IMR-90 (cell line): ENCODE results near the gene SPZ1. TPM values are rescaled to one million over a fixed set of nuclear protein-coding genes. Genes with fewer than 3 reads are reported as not detected.

Experiments
- ATAC-seq: fragments of 200-7000 bp; cut with Tn5 transposase; 2 replicates; pipeline ENCODE4 v1.9.1; 2020; ENCODE audit warnings: low read depth, mild to moderate bottlenecking, moderate library complexity
- BruUV-seq: library from RNA; stranded (reverse); fragments of 400-500 nt; replicated peaks from 2 replicates; lab custom pipeline; 2021; lab: Mats Ljungman, UMichigan
- CTCF ChIA-PET: fragments of 300-600 bp; formaldehyde crosslinking; extraction: SDS; loops from one replicate; lab custom pipeline; 2021; ENCODE audit warnings: antibody characterized with exemption; lab: Yijun Ruan, JAX
- POLR2A ChIA-PET: fragments of 300-600 bp; sonication (Branson Sonifier 250); formaldehyde crosslinking; loops from one replicate; lab custom pipeline; 2022; ENCODE audit warnings: antibody characterized with exemption; ENCODE audit not compliant: unreplicated experiment; lab: Charles Lee
- DNase-seq: peaks from one replicate; pipeline ENCODE4 v3.0.0; 2013
- H2AFZ ChIP-seq: replicated peaks from 2 replicates; pipeline ENCODE3; 2013; ENCODE audit warnings: low read length, mild to moderate bottlenecking; ENCODE audit not compliant: poor library complexity
- H2AK5ac ChIP-seq: 2 replicates; pipeline ENCODE4 v1.6.1; 2013; ENCODE audit warnings: low read depth, low read length, inconsistent platforms
- H2AK9ac ChIP-seq: replicated peaks from 2 replicates; pipeline ENCODE3; 2013; ENCODE audit warnings: mild to moderate bottlenecking, low read depth, low read length, moderate library complexity; ENCODE audit not compliant: poor library complexity
- H2BK120ac ChIP-seq: 2 replicates; pipeline ENCODE4 v1.6.1; 2013; ENCODE audit warnings: low read depth, low read length, inconsistent platforms
- H2BK15ac ChIP-seq: 3 replicates; pipeline ENCODE4 v1.6.1; 2013; ENCODE audit warnings: low read depth, low read length, inconsistent platforms
- H2BK20ac ChIP-seq: 2 replicates; pipeline ENCODE4 v1.6.1; 2013; ENCODE audit warnings: low read depth, mild to moderate bottlenecking, inconsistent platforms, low read length, moderate library complexity
- H2BK5ac ChIP-seq: 2 replicates; pipeline ENCODE4 v1.6.1; 2013; ENCODE audit warnings: mild to moderate bottlenecking, low read depth, low read length, inconsistent platforms; ENCODE audit not compliant: poor library complexity, severe bottlenecking
- H3K14ac ChIP-seq: replicated peaks from 2 replicates; pipeline ENCODE4 v1.6.1; 2013; ENCODE audit warnings: low read depth, low read length, inconsistent platforms
- H3K18ac ChIP-seq: 2 replicates; pipeline ENCODE4 v1.6.1; 2013; ENCODE audit warnings: low read depth, low read length, control low read depth
- H3K23ac ChIP-seq: 2 replicates; pipeline ENCODE4 v1.6.1; 2013; ENCODE audit warnings: low read depth, low read length, inconsistent platforms
- H3K27ac ChIP-seq: 2 replicates; pipeline ENCODE4 v1.5.1; 2013; ENCODE audit warnings: mild to moderate bottlenecking, control low read depth, low read length; ENCODE audit not compliant: insufficient read depth
- H3K27me3 ChIP-seq: 2 replicates; pipeline ENCODE4 v1.6.1; 2013; ENCODE audit warnings: low read length; ENCODE audit not compliant: control insufficient read depth, insufficient read depth
- H3K36me3 ChIP-seq: 2 replicates; pipeline ENCODE4 v1.6.1; 2013; ENCODE audit warnings: low read length, mixed read lengths; ENCODE audit not compliant: control insufficient read depth, insufficient read depth
- H3K4ac ChIP-seq: 2 replicates; pipeline ENCODE4 v1.6.1; 2013; ENCODE audit warnings: low read depth, low read length, inconsistent platforms
- H3K4me1 ChIP-seq: 2 replicates; pipeline ENCODE4 v1.6.1; 2013; ENCODE audit warnings: low read length, mixed read lengths; ENCODE audit not compliant: control insufficient read depth, insufficient read depth
- H3K4me2 ChIP-seq: 2 replicates; pipeline ENCODE4 v1.6.1; 2013; ENCODE audit warnings: low read depth, mild to moderate bottlenecking, control low read depth, low read length, moderate library complexity
- H3K4me3 ChIP-seq: 2 replicates; pipeline ENCODE4 v1.5.1; 2013; ENCODE audit warnings: low read depth, mild to moderate bottlenecking, control low read depth, low read length, moderate library complexity; ENCODE audit not compliant: insufficient read depth
- H3K56ac ChIP-seq: 2 replicates; pipeline ENCODE4 v1.6.1; 2013; ENCODE audit warnings: low read length, inconsistent platforms; ENCODE audit not compliant: insufficient read depth; ENCODE audit errors: extremely low read depth
- H3K79me1 ChIP-seq, 2 experiments: 2 replicates each; pipeline ENCODE4 v1.6.1; 2013; ENCODE audit warnings: low read length in 2 of 2, inconsistent platforms in 1 of 2, low read depth in 1 of 2
- H3K9ac ChIP-seq: 2 replicates; pipeline ENCODE4 v1.6.1; 2013; ENCODE audit warnings: low read depth, low read length, control low read depth
- H3K9me1 ChIP-seq: 2 replicates; pipeline ENCODE4 v1.6.1; 2013; ENCODE audit warnings: low read length, inconsistent platforms; ENCODE audit not compliant: insufficient read depth
- H3K9me3 ChIP-seq: 2 replicates; pipeline ENCODE4 v1.6.1; 2013; ENCODE audit warnings: low read length; ENCODE audit not compliant: control insufficient read depth, insufficient read depth
- H4K20me1 ChIP-seq: 2 replicates; pipeline ENCODE4 v1.6.1; 2013; ENCODE audit warnings: low read length, inconsistent platforms; ENCODE audit not compliant: insufficient read depth
- H4K5ac ChIP-seq: 2 replicates; pipeline ENCODE4 v1.6.1; 2013; ENCODE audit warnings: mild to moderate bottlenecking, low read depth, low read length, control low read depth
- H4K8ac ChIP-seq, 2 experiments: 2 replicates each; pipeline ENCODE4 v1.6.1; 2013; ENCODE audit warnings: low read depth in 2 of 2, low read length in 2 of 2, control low read depth in 1 of 2, inconsistent platforms in 1 of 2
- H4K91ac ChIP-seq: 2 replicates; pipeline ENCODE4 v1.6.1; 2013; ENCODE audit warnings: low read depth, low read length, inconsistent platforms; ENCODE audit not compliant: insufficient read depth
- BHLHE40 ChIP-seq: fragments of 150-350 bp; IDR thresholded peaks from 2 replicates; pipeline ENCODE4 v1.6.1; 2016; ENCODE audit warnings: mild to moderate bottlenecking, low read depth, low read length
- CEBPB ChIP-seq: IDR thresholded peaks from 2 replicates; pipeline ENCODE4 v1.6.1; 2012; ENCODE audit warnings: low read depth, low read length, improper control_type of control experiment
- CHD1 ChIP-seq: IDR thresholded peaks from 2 replicates; pipeline ENCODE4 v1.6.1; 2012; ENCODE audit warnings: low read depth, low read length, improper control_type of control experiment
- CTCF ChIP-seq: conservative IDR thresholded peaks from 2 replicates; pipeline ENCODE4 v1.5.1; 2012; ENCODE audit warnings: mild to moderate bottlenecking, low read depth, low read length, improper control_type of control experiment
- ELK1 ChIP-seq: fragments of 150-350 bp; IDR thresholded peaks from 2 replicates; pipeline ENCODE4 v1.6.1; 2016; ENCODE audit warnings: low read depth, mild to moderate bottlenecking, low read length, moderate library complexity, borderline replicate concordance
- FOS ChIP-seq: fragments of 150-350 bp; IDR thresholded peaks from 2 replicates; pipeline ENCODE4 v1.6.1; 2016; ENCODE audit warnings: low read depth, low read length
- MAFK ChIP-seq: IDR thresholded peaks from 2 replicates; pipeline ENCODE4 v1.6.1; 2012; ENCODE audit warnings: low read depth, low read length, improper control_type of control experiment
- MAZ ChIP-seq: IDR thresholded peaks from 2 replicates; pipeline ENCODE4 v1.6.1; 2012; ENCODE audit warnings: low read depth, mild to moderate bottlenecking, low read length, improper control_type of control experiment, moderate library complexity, borderline replicate concordance
- MXI1 ChIP-seq: IDR thresholded peaks from 2 replicates; pipeline ENCODE4 v1.6.1; 2012; ENCODE audit warnings: low read depth, mild to moderate bottlenecking, low read length, moderate library complexity, borderline replicate concordance
- NFE2L2 ChIP-seq: fragments of 150-350 bp; IDR thresholded peaks from 2 replicates; pipeline ENCODE4 v1.6.1; 2016; ENCODE audit warnings: low read depth, mild to moderate bottlenecking, low read length
- POLR2A ChIP-seq: IDR thresholded peaks from 2 replicates; pipeline ENCODE4 v1.6.1; 2012; ENCODE audit warnings: mild to moderate bottlenecking, low read depth, low read length
- RAD21 ChIP-seq: IDR thresholded peaks from 2 replicates; pipeline ENCODE4 v1.6.1; 2012; ENCODE audit warnings: low read length, improper control_type of control experiment
- RCOR1 ChIP-seq: IDR thresholded peaks from 2 replicates; pipeline ENCODE4 v1.6.1; 2012; ENCODE audit warnings: mild to moderate bottlenecking, low read length, improper control_type of control experiment; ENCODE audit not compliant: insufficient replicate concordance
- RFX5 ChIP-seq: IDR thresholded peaks from 2 replicates; pipeline ENCODE4 v1.8.0; 2012; ENCODE audit warnings: low read depth, mild to moderate bottlenecking, low read length, moderate library complexity
- SMC3 ChIP-seq: fragments of 150-350 bp; IDR thresholded peaks from 2 replicates; pipeline ENCODE4 v1.6.1; 2016; ENCODE audit warnings: low read depth, mild to moderate bottlenecking, antibody characterized with exemption, low read length, moderate library complexity
- WGBS, 2 experiments: methylation state at CpG; one replicate each; pipeline versions ENCODE4 v1.1.5 to v1.1.7; 2013; ENCODE audit warnings: missing lambda C conversion rate in 2 of 2; ENCODE audit not compliant: insufficient read length in 1 of 2; ENCODE audit errors: extremely low coverage in 2 of 2; 5-methylcytosine and 5-hydroxymethylcytosine counted together
- dilution Hi-C: fragments of 300-500 bp; cut with HindIII; formaldehyde crosslinking; loops from one replicate; pipeline ENCODE4 v1.14.3; 2018; ENCODE audit warnings: low sequenced_read_pairs; ENCODE audit not compliant: unreplicated experiment
- in situ Hi-C: fragments of 300-500 bp; cut with MboI; formaldehyde crosslinking; loops from 3 replicates; pipeline ENCODE4 v1.14.3; 2019; ENCODE audit warnings: low sequenced_read_pairs, inconsistent platforms, mixed read lengths
- intact Hi-C: fragments of 100-400 bp; cut with micrococcal nuclease; formaldehyde crosslinking; loops from 2 replicates; pipeline ENCODE4 v1.10.0; 2022
- polyA plus RNA-seq, 3 experiments: library from polyadenylated mRNA; depleted of rRNA; stranded (reverse); fragments of >200 nt; gene quantifications; 2 replicates each; pipeline ENCODE4 v1.2.3, GENCODE V29; 2012; ENCODE audit warnings: low replicate concordance in 1 of 3
- total RNA-seq: library from RNA; depleted of rRNA; stranded (reverse); fragments of >200 nt; gene quantifications from 2 replicates; pipeline ENCODE4 v1.2.3, GENCODE V29; 2012
- TF ChIP-seq, protein P1 (sequence below): fragments of 150-350 bp; IDR thresholded peaks from 2 replicates; pipeline ENCODE4 v1.6.1; 2017; ENCODE audit warnings: mild to moderate bottlenecking, antibody characterized with exemption, low read length, low read depth

SPZ1 gene
- total and polyA plus RNA-seq, 2 of the 4 experiments (the other 2 are of a cell fraction): not detected

GRCh38 chr5:80300125-80300524 lies 19.7 kb upstream of the SPZ1 start:
- H3K56ac ChIP-seq: no peak overlapping the region
- no peak overlapping the region for H2BK120ac ChIP-seq
- BruUV-seq: no TSS peak
- no peaks in the 10 kb centered on the region for H3K4me1 ChIP-seq
- H4K5ac ChIP-seq: no peak overlapping the region
- no peak overlapping the region for H3K23ac ChIP-seq
- H3K9me1 ChIP-seq: no peaks in the 10 kb centered on the region
- no peaks in the 10 kb centered on the region for H4K20me1 ChIP-seq
- no peaks in the 10 kb centered on the region for H3K36me3 ChIP-seq
- H3K4ac ChIP-seq: no peak overlapping the region
- no peaks in the 10 kb centered on the region; the same call in 1 of the 2 replicates for H3K27me3 ChIP-seq
- H4K91ac ChIP-seq: no peak overlapping the region
- H2AK9ac ChIP-seq: no peak overlapping the region
- no peak overlapping the region for H3K4me2 ChIP-seq
- H3K4me3 ChIP-seq: no peak overlapping the region
- H2BK15ac ChIP-seq: no peak overlapping the region
- H3K9me3 ChIP-seq: no peaks in the 10 kb centered on the region
- H3K27ac ChIP-seq: no peak overlapping the region
- intact Hi-C loops (no loop called here), in situ Hi-C loops (no loop called here), dilution Hi-C loops (no loop called here)
- H3K9ac ChIP-seq: no peak overlapping the region
- H2BK20ac ChIP-seq: no peak overlapping the region
- ATAC-seq: no peak
- H4K8ac ChIP-seq: no peak overlapping the region
- ChIA-PET POLR2A (no interaction called here), CTCF (no interaction called here)
- DNase-seq: no peak
- no peaks in the 10 kb centered on the region for H3K79me1 ChIP-seq
- H2AFZ ChIP-seq: no peak overlapping the region
- no peak overlapping the region for H2BK5ac ChIP-seq
- no peak overlapping the region for H2AK5ac ChIP-seq
- H3K14ac ChIP-seq: no peak overlapping the region
- TF ChIP-seq FOS (no peak), ELK1 (no peak), MXI1 (no peak), RFX5 (no peak), CHD1 (no peak), POLR2A (no peak), RCOR1 (no peak), CTCF (no peak), MAZ (no peak), MAFK (no peak), CEBPB (no peak), NFE2L2 (no peak), BHLHE40 (no peak), SMC3 (no peak), RAD21 (no peak)
- TF ChIP-seq, protein P1, sequence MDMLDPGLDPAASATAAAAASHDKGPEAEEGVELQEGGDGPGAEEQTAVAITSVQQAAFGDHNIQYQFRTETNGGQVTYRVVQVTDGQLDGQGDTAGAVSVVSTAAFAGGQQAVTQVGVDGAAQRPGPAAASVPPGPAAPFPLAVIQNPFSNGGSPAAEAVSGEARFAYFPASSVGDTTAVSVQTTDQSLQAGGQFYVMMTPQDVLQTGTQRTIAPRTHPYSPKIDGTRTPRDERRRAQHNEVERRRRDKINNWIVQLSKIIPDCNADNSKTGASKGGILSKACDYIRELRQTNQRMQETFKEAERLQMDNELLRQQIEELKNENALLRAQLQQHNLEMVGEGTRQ: no peak
- WGBS, 2 experiments: 80% methylated on average over 2 of the region's 8 CpGs; no CpG with 5 or more reads in 1 of the 2 experiments
- H3K18ac ChIP-seq: no peak overlapping the region
